Mammary epithelial cell (primary cell): ENCODE data around the gene PPP2R2B.

Experiments
- EZH2 ChIP-seq: IDR thresholded peaks from 2 replicates; pipeline ENCODE4 v1.6.1; 2012; ENCODE audit warnings: low read length, inconsistent platforms, borderline replicate concordance
- TF ChIP-seq, protein P1 (sequence below), 2 donors: IDR thresholded peaks in 1 of 2; conservative IDR thresholded peaks in 1 of 2; 2 replicates each; pipeline ENCODE4 v1.5.1; 2011 to 2012; ENCODE audit warnings: inconsistent platforms in 2 of 2, low read length in 2 of 2, mild to moderate bottlenecking in 2 of 2, control low read depth in 1 of 2, low read depth in 1 of 2; ENCODE audit not compliant: insufficient read depth in 1 of 2; ENCODE audit errors: extremely low read depth in 1 of 2

DNA sequence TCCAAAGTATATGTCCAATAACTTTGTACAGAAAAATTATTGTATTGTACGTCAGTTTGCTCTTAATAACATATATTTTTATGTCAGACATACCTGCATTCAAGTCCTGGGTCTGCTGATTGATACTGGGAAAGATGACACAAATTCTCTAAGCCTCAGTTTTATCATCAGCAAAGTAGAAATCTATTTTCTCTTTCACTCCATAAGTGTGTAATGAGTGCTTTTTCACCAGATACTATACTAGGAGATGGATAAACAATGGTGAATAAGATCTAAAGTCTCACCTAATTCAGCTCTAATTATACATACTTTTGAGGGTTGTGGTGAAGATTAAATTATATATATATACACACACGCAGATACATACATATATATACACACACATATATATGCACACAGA, 12.3 kb downstream of the PPP2R2B start:
- TF ChIP-seq, protein P1, sequence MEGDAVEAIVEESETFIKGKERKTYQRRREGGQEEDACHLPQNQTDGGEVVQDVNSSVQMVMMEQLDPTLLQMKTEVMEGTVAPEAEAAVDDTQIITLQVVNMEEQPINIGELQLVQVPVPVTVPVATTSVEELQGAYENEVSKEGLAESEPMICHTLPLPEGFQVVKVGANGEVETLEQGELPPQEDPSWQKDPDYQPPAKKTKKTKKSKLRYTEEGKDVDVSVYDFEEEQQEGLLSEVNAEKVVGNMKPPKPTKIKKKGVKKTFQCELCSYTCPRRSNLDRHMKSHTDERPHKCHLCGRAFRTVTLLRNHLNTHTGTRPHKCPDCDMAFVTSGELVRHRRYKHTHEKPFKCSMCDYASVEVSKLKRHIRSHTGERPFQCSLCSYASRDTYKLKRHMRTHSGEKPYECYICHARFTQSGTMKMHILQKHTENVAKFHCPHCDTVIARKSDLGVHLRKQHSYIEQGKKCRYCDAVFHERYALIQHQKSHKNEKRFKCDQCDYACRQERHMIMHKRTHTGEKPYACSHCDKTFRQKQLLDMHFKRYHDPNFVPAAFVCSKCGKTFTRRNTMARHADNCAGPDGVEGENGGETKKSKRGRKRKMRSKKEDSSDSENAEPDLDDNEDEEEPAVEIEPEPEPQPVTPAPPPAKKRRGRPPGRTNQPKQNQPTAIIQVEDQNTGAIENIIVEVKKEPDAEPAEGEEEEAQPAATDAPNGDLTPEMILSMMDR (conservative IDR thresholded peaks at IDR 0.05 in 1 of 2, IDR thresholded peaks at IDR 0.05 in 1 of 2; ENCODE audit: extremely low read depth in 1 of 2, insufficient read depth in 1 of 2, low read depth in 1 of 2, low read length in 2 of 2), result no peak
- TF ChIP-seq EZH2, result no peak
